ENCODE data around the gene STARD3. TPM values are rescaled to one million over a fixed set of nuclear protein-coding genes. Genes with fewer than 3 reads are reported as not detected.

Gene STARD3
- total RNA-seq = 33.5 TPM

GRCh38 chr17:39636927-39637736 is at the start of gene STARD3:
Gene STARD3 (plus strand): TSS chr17:39637144. CDS start chr17:39653532, 16,388 bp downstream.

GRCh38 chr17:39607851-39608130 is 29.2 kb upstream of the STARD3 start, which contains the start of gene NEUROD2:
Gene NEUROD2 (minus strand): TSS chr17:39607920. CDS start chr17:39606599, 1,321 bp downstream.

GRCh38 chr17:39626171-39627046 is 10.5 kb upstream of the STARD3 start, which contains the start of gene PPP1R1B:
Gene PPP1R1B (plus strand): TSS chr17:39626952. CDS start chr17:39627393, 441 bp downstream.

GRCh38 chr17:39664581-39665561 is 27.9 kb downstream of the STARD3 start, which contains the start of gene TCAP:
Gene TCAP (plus strand): TSS chr17:39665349. CDS start chr17:39665360, 11 bp downstream.

GRCh38 chr17:39667945-39668924 is 31.3 kb downstream of the STARD3 start, which contains the start of gene PNMT:
Gene PNMT (plus strand): TSS chr17:39668453. CDS start chr17:39668476, 23 bp downstream.

GRCh38 chr17:39687546-39688474 is 50.9 kb downstream of the STARD3 start, which contains the start of gene PGAP3:
Gene PGAP3 (minus strand): TSS chr17:39688057. CDS start chr17:39688014, 43 bp downstream.

GRCh38 chr17:39699818-39700147 is 62.8 kb downstream of the STARD3 start, which contains the start of gene ERBB2:
Gene ERBB2 (plus strand): TSS chr17:39700064. CDS start chr17:39700239, 175 bp downstream.

Other genes starting within 250 kb of the STARD3 start
- 37.2 TPM for gene FBXL20, start 235.5 kb upstream of the STARD3 start, total RNA-seq
- gene MED1, start 185.9 kb upstream of the STARD3 start, total RNA-seq = 41.0 TPM
- gene CDK12, start 175.7 kb upstream of the STARD3 start, total RNA-seq = 54.1 TPM
- gene NEUROD2, start 29.2 kb upstream of the STARD3 start, total RNA-seq = 116 TPM
- 16.3 TPM for gene PPP1R1B, start 10.2 kb upstream of the STARD3 start, total RNA-seq
- gene TCAP, start 28.2 kb downstream of the STARD3 start, total RNA-seq = 2.5 TPM
- 4.1 TPM for gene PNMT, start 31.3 kb downstream of the STARD3 start, total RNA-seq
- gene PGAP3, start 50.9 kb downstream of the STARD3 start, total RNA-seq = 15.7 TPM
- 13.1 TPM for gene ERBB2, start 62.9 kb downstream of the STARD3 start, total RNA-seq
- gene MIEN1, start 93.4 kb downstream of the STARD3 start, total RNA-seq = 9.4 TPM
- not detected for gene GRB7, start 100.8 kb downstream of the STARD3 start, total RNA-seq
- under 0.01 TPM for gene IKZF3, start 227.2 kb downstream of the STARD3 start, total RNA-seq
- gene ZPBP2, start 231.1 kb downstream of the STARD3 start, total RNA-seq = not detected